ENCODE measurements around the gene RNF213.
"Not testable (repeated sequence)": the region's sequence is repeated elsewhere in the genome, so short reads cannot be mapped to it uniquely, and the experiment has no call there.

The RNF213 gene

DNA sequence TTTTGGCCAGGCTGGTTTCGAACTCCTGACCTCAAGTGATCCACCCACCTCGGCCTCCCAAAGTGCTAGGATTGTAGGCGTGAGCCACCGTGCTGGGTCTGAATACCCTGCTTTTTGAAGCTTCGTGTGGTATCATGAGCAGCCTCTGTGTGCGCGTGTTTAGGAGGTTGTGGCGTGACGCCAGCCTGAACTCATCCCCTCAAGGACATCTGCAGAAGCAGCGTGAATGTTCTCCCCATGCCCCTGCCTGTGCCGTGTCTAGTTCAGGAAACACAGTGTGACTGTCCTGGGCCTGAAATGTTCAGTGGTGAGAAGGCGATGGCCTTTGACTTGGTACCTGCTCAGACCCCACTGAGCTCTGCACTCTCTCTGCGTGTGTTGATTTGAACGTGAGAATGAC, 35.6 kb downstream of the RNF213 start:
- no peak for DNase-seq

DNA sequence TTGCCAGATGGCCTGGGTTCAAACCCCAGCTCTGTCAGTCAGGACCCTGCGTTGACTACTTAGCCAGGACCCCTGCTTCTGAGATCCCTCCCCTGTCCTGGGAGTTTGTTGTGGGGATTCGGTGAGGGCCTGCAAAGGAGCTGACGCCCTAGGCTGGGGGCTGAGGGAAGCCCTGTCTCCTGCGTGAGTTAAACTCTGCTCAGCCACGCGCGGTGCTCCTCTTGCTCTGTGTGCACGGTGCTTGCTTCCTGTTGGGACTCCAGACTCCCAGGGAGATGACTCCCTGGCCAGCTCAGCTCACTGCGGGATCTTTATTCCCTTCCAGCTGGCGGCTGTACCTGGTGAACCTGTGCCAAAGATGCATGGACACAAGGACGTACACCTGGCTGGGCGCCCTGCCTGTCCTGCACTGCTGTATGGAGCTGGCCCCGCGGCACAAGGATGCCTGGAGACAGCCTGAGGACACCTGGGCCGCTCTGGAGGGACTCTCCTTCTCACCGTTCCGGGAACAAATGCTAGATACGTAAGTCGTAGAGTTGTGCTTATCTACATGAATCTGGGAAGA, 37.4 kb downstream of the RNF213 start:
- no peak for DNase-seq

DNA sequence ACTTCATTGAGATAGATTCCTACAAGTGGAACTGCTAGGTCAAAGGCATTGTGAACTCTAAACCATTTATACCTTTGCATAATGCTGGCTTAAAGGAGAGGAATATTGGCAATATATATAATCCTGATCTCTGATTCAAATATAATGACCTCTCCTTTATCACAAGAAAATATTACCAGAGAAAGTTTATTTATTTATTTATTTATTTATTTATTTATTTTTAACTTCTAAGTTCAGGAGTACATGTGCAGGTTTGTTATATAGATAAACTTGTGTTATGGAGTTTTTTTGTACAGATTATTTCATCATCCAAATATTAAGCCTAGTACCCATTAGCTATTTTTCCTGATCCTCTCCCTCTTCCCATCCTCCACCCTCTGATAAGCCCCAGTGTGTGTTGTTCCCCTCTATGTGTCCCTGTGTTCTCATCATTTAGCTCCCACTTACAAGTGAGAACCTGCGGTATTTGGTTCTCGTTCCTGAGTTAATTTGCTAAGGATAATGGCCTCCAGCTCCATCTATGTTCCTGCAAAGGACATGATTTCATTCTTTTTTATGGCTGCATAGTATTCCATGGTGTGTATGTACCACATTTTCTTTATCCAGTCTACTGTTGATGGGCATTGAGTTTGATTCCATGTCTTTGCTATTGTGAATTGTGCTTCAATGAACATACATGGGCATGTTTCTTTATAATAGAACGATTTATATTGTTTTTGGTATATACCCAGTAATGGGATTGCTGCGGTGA, 38.9 kb downstream of the RNF213 start:
- not testable (repeated sequence) for DNase-seq

DNA sequence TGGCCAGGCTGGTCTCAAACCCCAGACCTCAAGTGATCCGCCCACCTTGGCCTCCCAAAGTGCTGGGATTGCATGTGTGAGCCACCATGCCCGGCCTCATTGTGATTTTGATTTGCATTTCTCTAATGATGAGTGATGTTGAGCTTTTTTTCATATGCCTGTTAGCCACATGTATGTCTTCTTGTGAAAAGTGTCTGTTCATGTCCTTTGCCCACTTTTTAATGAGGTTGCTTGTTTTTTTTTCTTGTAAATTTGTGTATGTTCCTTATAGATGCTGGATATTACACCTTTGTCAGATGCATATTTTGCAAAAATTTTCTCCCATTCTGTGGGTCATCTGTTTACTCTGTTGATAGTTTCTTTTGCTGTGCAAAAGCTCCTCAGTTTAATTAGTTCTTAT, 40.1 kb downstream of the RNF213 start:
- DNase-seq, result not testable (repeated sequence)

DNA sequence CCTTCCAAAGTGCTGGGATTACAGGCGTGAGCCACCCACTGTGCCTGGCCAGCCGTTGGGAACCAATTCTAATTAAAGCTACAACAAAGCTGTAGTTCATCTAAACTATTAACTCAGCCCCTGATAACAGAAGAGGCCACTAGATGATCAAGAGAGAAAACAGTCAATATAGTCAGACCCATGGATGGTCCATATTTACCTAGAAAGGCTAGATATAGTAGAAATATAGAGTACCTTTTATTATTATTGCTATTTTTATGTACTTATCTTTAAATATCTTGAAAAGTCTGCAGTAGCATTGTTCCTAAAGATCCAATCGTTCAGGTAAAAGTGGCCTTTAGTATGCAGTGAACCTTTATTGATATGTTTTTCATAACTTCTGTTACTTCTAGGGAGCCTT, 43.2 kb downstream of the RNF213 start:
- DNase-seq, result no peak

DNA sequence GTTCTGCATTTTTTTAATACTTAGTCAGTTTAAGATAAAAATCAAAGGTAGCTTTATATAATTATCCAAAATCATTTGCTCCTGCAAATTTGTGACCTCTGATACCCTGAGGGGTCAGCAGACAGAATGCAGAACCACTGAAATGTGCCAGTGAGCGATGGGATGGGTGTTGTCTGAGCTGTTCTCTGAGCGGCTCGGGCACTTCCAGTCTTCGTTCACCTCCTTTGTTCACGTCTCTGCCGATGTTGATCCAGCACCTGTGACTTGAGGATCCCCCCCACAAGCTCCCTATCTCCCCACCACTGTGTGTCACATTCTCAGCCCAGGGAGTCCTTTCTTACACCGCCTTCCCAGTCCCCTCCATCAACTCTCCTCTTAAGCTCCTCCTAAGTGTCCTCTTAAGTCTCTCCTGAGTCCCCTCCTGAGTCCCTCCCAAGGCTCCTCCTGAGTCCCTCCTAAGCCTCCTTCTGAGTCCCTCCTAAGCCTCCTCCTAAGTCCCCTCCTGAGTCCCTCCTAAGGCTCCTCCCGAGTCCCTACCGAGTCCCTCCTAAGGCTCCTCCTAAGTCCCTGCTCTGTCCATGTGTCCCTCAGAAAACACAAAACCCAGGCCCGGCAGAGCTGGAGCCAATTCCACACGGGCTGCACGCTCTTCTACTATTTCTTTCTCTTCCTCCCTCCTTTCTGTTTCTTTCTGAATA, 47.5 kb downstream of the RNF213 start:
- no peak for DNase-seq

DNA sequence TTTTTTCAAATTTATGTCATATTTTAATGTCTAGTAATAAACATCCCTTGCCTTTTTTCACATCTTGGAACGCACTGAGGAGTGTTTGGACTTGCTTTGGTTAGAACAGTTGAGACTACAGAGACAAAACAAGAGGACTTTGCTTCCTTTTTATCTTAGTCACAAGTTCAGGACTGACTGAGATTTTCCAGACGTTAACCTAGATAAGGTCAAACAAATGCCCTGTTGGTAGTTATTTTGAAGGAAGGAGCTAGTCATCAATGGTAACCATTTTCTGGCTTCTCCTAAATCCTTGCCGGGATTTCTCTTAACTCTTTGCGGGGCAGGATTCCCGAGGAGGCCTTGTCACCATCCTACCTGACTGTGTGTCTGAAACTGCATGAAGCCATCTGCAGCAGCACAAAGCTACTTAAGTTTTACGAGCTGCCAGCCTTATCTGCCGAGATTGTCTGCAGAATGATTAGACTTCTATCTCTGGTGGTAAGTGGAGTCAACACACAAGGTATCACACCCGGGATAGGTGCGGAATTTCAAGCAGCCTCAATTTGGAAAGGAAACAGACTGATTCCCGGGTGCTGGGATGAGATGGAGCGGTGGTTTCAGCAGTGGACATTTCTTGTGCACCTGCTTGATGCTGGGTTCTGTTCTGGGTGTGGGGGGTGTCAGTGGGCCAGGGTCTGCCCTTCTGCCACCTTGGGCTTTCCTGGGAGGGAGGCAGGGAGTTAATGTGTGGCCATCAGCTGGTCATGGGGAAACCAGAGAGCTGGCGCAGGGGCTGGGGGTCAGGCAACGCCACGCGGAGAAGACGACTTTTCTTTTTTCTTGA, 48.3 kb downstream of the RNF213 start:
- DNase-seq, result no peak

DNA sequence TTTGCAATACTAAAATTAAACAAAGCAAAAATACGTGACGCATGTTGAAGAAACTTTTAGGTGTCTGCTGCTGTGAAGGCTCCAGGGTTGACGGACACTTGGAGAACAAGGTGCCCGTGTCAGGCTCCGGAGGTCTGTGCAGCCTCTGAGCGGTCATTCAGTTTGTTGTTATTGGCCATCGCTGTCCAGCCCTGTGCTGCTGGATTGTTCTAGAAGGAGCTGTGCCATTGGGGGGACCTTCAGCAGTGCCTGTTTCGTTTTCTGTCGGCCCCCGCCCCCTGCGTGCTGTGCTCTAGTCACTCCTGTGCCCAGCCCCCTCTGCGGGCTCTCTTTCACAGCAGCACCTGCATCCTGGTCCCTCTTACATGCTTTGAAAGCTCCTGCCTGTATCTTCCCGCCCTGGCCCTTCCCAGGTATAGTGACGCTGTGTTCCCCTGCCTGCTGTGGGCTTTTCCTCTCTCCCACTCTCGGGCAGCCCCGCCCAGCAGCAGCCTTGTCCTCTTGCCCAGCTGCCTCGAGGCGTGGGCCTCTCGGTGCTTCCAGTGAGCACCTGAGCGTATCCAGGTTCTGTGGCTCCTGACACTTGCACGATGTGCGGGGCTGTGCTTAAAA, 50.7 kb downstream of the RNF213 start:
- no peak for DNase-seq

DNA sequence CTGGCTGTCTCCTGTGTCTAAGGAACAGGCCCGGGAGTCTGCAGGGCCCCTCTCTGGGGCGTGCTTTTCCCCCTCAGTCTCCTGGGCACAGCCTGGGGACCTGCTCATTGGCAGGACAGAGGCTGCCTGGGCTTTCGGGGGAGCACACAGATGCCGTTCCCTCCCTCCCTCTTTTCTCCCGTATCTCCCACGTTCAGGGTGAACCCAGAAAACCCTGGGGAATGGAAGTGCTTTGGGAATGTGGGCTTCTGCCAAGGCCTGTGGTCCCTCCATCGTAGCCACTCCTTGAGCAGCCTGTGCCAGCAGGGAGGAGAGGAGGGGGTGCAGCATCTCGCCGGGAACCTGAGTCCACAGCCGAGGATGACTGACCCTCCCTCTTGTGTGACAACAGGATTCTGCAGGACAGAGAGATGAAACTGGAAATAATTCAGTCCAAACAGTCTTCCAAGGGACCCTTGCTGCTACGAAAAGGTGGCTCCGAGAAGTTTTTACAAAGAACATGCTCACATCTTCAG, 52.0 kb downstream of the RNF213 start:
- no peak for DNase-seq

DNA sequence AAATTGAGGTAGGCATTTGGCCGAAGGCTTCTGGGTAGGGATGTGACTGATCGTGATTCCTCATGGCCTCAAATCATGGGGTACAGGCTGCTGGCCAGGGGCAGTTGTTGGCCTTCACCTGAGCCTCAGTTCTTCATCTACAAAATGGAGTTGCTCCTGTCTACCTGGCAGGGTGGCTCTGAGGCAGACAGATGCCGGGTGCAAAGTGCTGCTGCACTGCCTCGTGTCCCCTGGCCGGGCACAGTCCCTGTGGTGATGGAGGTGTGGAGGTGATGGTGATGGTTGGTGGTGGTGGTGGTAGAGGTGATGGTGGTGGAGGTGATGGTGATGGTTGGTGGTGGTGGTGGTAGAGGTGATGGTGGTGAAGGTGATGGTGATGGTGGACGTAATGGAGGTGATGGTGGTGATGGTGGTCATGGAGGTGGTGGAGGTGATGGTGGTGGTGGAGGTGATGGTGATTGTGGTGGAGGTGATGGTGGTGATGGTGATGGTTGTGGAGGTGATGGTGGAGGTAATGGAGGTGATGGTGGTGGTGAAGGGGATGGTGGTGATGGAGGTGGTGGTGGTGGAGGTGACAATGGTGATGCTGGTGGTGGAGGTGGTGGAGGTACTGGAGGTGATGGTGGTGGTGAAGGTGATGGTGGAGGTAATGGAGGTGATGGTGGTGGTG, 52.6 kb downstream of the RNF213 start:
- no peak for DNase-seq

DNA sequence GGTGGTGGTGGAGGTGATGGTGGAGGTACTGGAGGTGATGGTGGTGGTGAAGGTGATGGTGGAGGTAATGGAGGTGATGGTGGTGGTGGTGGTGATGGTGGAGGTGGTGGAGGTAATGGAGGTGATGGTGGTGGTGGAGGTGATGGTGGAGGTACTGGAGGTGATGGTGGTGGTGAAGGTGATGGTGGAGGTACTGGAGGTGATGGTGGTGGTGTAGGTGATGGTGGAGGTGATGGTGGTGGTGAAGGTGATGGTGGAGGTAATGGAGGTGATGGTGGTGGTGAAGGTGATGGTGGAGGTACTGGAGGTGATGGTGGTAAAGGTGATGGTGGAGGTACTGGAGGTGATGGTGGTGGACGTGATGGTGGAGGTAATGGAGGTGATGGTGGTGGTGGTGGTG, 53.3 kb downstream of the RNF213 start:
- not testable (repeated sequence) for DNase-seq

DNA sequence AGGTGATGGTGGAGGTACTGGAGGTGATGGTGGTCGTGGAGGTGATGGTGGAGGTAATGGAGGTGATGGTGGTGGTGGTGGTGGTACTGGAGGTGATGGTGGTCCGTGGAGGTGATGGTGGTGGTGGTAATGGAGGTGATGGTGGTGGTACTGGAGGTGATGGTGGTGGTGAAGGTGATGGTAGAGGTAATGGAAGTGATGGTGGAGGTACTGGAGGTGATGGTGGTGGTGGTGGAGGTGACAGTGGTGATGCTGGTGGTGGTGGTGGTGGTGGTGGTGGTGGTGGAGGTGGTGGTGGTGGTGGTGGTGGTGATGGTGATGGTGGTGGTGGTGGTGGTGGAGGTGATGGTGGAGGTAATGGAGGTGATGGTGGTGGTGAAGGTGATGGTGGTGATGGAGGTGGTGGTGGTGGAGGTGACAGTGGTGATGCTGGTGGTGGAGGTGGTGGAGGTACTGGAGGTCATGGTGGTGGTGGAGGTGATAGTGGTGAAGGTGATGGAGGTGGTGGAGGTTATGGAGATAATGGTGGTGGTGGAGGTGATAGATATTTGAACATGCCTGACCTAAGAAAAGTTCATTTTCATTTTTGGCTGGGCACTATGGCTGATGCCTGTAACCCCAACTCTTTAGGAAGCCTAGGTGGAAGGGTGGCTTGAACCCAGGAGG, 55.0 kb downstream of the RNF213 start:
- DNase-seq, result no peak

DNA sequence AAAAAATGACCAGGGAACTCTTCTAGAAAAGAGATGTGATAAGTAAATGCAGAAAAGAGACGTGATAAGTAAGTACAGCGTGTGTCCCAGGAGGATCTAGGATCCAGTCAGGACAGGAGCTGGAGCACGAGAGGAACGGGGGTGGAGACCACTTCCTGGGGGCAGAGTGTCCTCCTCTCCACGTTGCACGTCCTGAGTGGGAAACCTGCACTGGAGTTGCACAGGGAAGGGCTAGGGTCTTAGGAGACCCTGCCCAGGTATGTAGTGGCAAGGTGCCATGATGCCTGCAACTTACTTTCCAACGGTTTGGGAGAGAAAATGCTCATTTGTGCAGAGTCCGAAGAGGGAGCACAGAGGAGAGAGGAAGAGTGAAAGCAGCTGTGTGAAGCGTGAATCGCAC, 55.8 kb downstream of the RNF213 start:
- DNase-seq, result no peak

DNA sequence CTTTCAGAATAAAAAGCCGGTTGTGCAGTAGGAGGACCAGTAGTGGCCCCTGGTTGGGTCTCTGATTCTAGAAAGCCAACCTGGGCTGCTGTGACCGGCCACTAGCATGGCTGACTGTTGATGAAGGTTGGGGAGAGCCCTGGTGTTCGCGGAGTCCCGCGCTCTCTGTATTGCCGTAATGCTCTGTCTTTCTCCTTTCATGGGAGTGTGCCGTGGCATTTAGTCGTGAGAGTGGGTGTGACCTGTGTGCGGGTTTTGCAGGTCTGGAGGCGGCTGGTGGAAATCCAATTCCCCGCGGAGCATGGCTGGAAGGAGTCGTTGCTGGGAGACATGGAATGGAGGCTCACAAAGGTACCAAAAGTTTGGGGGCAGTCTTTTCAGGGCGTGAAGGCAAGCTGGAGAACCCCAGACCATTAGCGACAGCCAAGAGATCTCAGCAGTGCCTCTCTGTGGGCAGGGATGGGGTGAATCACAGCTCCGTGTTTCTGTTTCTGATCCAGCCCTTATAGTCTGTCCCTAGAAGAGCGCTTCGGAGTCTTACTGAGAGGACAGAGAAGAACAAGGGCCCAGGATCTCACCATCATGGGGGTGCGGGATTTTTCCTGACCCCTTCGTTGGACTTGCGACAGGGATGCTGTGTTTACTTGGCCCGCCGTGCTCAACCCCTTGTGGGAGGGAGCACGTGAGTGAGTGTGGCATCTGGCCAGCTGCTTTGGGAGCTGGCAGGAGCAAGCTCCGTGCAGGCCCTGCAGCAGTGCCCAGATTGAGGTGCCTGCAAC, 56.5 kb downstream of the RNF213 start:
- no peak for DNase-seq

DNA sequence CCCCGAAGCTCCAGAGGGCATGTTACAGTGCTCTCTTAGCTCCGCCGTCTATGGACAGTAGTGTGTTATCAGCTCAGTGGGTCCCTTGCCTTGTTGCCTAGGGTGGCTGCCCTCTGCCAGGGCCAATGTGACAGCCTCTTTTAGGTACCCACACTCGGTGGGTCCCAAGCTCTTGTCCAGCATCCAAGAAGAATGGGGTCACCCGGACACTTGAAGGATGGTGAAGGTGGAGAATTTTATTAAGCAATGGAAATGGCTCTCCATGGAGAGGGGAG, 57.0 kb downstream of the RNF213 start:
- no peak for DNase-seq

DNA sequence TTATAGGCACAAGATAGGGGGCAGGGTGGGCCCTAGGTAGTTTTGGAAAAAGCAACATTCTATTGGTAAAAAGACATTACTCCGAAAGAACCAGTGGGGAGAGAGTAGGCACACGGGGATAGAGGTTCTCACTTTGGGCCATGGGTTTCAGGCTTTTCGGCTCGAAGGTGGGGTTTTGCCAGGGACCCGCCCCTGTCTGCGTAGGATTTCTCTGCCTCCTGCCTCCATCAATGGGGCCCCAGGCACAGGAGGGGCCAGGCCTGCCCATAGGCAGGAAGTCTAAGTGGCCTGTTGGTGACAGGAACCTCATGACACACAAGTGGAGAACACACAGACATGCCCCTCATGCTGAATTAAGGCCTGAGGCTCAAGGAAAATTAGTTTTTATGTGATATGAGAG, 57.5 kb downstream of the RNF213 start:
- DNase-seq, result no peak

DNA sequence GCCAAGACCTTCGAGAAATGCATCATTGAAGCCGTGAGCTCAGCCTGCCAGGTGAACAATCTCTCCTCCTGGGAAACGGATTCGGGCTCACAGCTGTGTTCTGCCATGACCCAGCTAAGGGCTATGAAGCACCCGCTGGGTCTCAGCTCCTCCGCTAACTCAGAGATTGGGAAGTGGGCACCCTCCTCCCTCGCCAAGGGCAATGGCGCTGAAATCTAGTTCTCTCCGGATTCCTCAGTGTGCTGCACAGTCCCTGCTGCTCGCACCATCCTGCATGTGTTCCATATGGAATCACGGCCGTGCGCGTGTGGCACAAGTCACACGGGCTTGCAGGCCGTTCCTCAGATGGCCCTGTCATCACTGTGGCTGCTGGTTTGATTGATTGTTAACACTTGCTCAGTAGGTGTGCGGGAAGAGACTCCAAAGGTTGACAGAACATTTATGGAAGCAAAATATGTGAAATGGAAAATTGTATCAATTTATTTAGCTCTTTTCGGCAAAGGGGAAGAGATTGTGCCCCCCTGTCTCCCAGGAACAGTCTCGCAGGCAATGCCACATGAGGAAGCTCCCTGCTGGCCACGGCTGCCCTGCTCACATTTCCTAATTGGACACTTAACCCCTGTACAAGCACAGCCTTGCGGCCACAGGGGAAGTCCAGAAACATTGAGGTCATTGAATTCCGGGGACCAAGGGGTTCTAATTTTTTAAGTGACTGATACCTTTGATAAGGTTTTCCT, 58.8 kb downstream of the RNF213 start:
- DNase-seq, result no peak

DNA sequence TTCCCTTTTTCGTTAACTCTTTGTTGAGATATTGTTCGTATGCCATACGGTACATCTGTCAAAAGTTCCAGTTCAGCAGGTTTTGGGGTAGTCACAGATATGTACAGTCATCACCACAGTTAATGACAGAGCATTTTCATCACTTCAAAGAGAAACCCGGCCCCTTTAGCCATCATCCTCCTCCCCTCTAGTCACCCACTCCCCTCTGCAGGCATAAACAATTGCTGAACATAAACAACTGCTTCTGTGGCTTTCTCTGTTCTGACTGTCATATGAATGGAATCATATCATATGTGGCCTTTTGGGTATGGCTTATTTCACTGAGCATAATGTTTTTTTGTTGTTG, 59.3 kb downstream of the RNF213 start:
- no peak for DNase-seq

DNA sequence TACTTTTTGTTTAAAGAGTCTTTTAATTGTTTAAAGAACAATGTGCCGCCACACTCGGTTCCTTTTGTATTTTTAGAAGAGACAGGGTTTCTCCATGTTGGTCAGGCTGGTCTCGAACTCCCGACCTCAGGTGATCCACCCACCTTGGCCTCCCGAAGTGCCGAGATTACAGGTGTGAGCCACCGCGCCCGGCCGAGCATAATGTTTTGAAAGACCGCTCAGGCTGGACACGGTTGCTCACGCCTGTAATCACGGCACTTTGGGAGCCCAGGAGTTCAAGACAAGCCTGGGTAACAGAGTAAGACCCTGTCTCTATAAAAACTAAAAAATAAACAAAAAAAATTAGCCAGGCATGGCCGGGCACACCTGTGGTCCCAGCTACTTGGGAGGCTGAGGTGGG, 59.8 kb downstream of the RNF213 start:
- no peak for DNase-seq

DNA sequence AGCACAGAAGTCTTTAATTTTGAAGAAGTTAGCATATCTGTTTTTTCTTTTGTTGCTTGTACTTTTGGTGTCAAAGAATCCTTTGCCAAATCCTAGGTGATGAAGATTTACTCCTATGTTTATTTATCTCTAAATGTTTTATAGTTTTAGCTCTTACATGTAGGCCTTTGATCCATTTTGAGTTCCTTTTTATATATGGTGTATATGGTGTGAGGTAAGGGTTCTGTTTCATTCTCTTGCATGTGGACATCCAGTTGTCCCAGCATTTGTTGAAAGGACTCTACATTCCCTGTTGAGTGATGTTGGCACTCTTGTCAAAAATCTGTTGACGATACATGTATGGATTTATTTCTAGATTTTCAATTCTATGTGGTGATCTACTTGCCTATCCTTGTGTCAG, 62.2 kb downstream of the RNF213 start:
- no peak for DNase-seq

DNA sequence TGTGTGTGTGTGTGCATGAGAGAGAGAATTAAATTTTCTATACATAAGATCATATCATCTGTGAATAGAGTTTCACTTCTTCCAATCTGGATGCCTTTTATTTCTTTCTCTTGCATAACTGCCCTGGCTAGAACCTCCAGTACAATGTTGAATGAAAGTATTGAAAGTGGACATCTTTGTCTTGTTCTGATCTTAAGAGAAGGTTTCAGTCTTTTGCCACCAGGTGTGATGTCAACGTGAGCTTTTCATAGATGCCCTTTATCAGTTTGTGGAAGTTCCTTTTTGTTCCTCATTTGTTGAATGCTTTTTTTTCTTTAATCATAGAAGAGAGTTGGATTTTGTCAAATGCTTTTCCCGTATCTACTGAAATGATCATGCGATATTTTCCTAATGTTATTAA, 63.3 kb downstream of the RNF213 start:
- DNase-seq, result no peak

All from SW 1271 (cell line).